HEK293 (cell line): ENCODE results near the gene LGALS7.
A peak's percentile ranks its signal among the peaks of the same experiment; 100 is the strongest.

Source experiments
- CTCF ChIA-PET: fragments of 350-600 bp; formaldehyde crosslinking; extraction: SDS; loops from one replicate; lab custom pipeline; 2021; ENCODE audit warnings: antibody characterized with exemption; lab: Yijun Ruan, JAX
- POLR2A ChIA-PET: fragments of 300-600 bp; formaldehyde crosslinking; extraction: SDS; loops from one replicate; lab custom pipeline; 2020; ENCODE audit warnings: antibody characterized with exemption, inconsistent platforms; lab: Yijun Ruan, JAX
- H3K27ac ChIP-seq: fragments of 200-500 bp; sonication (Bioruptor generic); 2 replicates; pipeline ENCODE4 v1.5.1; 2014; ENCODE audit warnings: low read depth, low read length, control low read depth, inconsistent platforms; ENCODE audit errors: extremely low read depth
- H3K36me3 ChIP-seq, 2 experiments: fragments of 200-500 bp in 1 of 2; sonication (Bioruptor generic) in 1 of 2; 1 replicate in 1 of 2; 2 replicates in 1 of 2; pipeline ENCODE4 v1.5.1; 2014 to 2017; ENCODE audit warnings: inconsistent platforms in 2 of 2, low read length in 2 of 2; ENCODE audit not compliant: control insufficient read depth in 2 of 2, insufficient read depth in 1 of 2
- H3K4me1 ChIP-seq: fragments of 200-500 bp; sonication (Bioruptor generic); 2 replicates; pipeline ENCODE4 v1.5.1; 2014; ENCODE audit warnings: mild to moderate bottlenecking, low read length, inconsistent platforms; ENCODE audit not compliant: control insufficient read depth, insufficient read depth
- H3K4me3 ChIP-seq: 2 replicates; pipeline ENCODE4 v1.5.1; 2011; ENCODE audit warnings: low read depth, mild to moderate bottlenecking, control low read depth, low read length, moderate library complexity
- H3K9me3 ChIP-seq: fragments of 200-500 bp; sonication (Bioruptor generic); 2 replicates; pipeline ENCODE4 v1.5.1; 2014; ENCODE audit warnings: low read depth, low read length, inconsistent platforms; ENCODE audit not compliant: control insufficient read depth, insufficient read depth
- EGR2 ChIP-seq: fragments of 450-650 bp; formaldehyde crosslinking; IDR thresholded peaks from 2 replicates; pipeline ENCODE4 v1.5.1; 2016; ENCODE audit warnings: low read depth, missing biosample characterization, missing genetic modification characterization
- GLIS1 ChIP-seq: fragments of 450-650 bp; formaldehyde crosslinking; IDR thresholded peaks from 2 replicates; pipeline ENCODE4 v1.5.1; 2016; ENCODE audit warnings: missing biosample characterization, missing genetic modification characterization
- GLIS2 ChIP-seq: fragments of 450-650 bp; formaldehyde crosslinking; IDR thresholded peaks from 2 replicates; pipeline ENCODE4 v1.5.1; 2016; ENCODE audit warnings: missing biosample characterization, missing genetic modification characterization
- KLF1 ChIP-seq: fragments of 450-650 bp; formaldehyde crosslinking; IDR thresholded peaks from 2 replicates; pipeline ENCODE4 v1.5.1; 2016; ENCODE audit warnings: missing biosample characterization, missing genetic modification characterization
- KLF8 ChIP-seq: fragments of 450-650 bp; formaldehyde crosslinking; IDR thresholded peaks from 2 replicates; pipeline ENCODE4 v1.5.1; 2016; ENCODE audit warnings: missing biosample characterization, missing genetic modification characterization
- KLF9 ChIP-seq: fragments of 450-650 bp; formaldehyde crosslinking; IDR thresholded peaks from 2 replicates; pipeline ENCODE4 v1.5.1; 2016; ENCODE audit warnings: missing biosample characterization, missing genetic modification characterization, low read depth
- MEIS1 ChIP-seq: sonication (generic); formaldehyde crosslinking; IDR thresholded peaks from 2 replicates; pipeline ENCODE4 v1.8.1; 2022; ENCODE audit warnings: missing genetic modification reagents, mild to moderate bottlenecking, borderline replicate concordance
- SCRT1 ChIP-seq: fragments of 450-650 bp; formaldehyde crosslinking; IDR thresholded peaks from 2 replicates; pipeline ENCODE4 v1.5.1; 2016; ENCODE audit warnings: missing biosample characterization, missing genetic modification characterization, borderline replicate concordance
- SCRT2 ChIP-seq: fragments of 450-650 bp; formaldehyde crosslinking; IDR thresholded peaks from 2 replicates; pipeline ENCODE4 v1.5.1; 2016; ENCODE audit warnings: missing biosample characterization, missing genetic modification characterization
- ZBTB48 ChIP-seq: fragments of 450-650 bp; formaldehyde crosslinking; IDR thresholded peaks from 2 replicates; pipeline ENCODE4 v1.5.1; 2016; ENCODE audit warnings: missing biosample characterization, missing genetic modification characterization
- ZFHX2 ChIP-seq: fragments of 450-650 bp; formaldehyde crosslinking; conservative IDR thresholded peaks from 2 replicates; pipeline ENCODE4 v1.5.1; 2016; ENCODE audit warnings: missing biosample characterization, missing genetic modification characterization
- ZIC2 ChIP-seq: fragments of 450-650 bp; formaldehyde crosslinking; IDR thresholded peaks from 2 replicates; pipeline ENCODE4 v1.5.1; 2016; ENCODE audit warnings: missing biosample characterization, missing genetic modification characterization
- ZNF404 ChIP-seq: fragments of 450-650 bp; formaldehyde crosslinking; IDR thresholded peaks from 2 replicates; pipeline ENCODE4 v1.5.1; 2017; ENCODE audit warnings: missing biosample characterization, missing genetic modification characterization
- ZNF423 ChIP-seq: fragments of 450-650 bp; formaldehyde crosslinking; IDR thresholded peaks from 2 replicates; pipeline ENCODE4 v1.5.1; 2016; ENCODE audit warnings: missing biosample characterization, missing genetic modification characterization
- ZNF501 ChIP-seq: fragments of 450-650 bp; formaldehyde crosslinking; IDR thresholded peaks from 2 replicates; pipeline ENCODE4 v1.5.1; 2016; ENCODE audit warnings: missing biosample characterization, missing genetic modification characterization
- ZNF548 ChIP-seq: fragments of 450-650 bp; formaldehyde crosslinking; IDR thresholded peaks from 2 replicates; pipeline ENCODE4 v1.5.1; 2016; ENCODE audit warnings: missing biosample characterization, missing genetic modification characterization
- ZNF549 ChIP-seq: fragments of 450-650 bp; IDR thresholded peaks from 2 replicates; pipeline ENCODE4 v1.5.1; 2018; ENCODE audit warnings: missing biosample characterization, missing genetic modification characterization, mild to moderate bottlenecking, inconsistent platforms, moderate library complexity
- ZNF560 ChIP-seq: fragments of 450-650 bp; formaldehyde crosslinking; IDR thresholded peaks from 2 replicates; pipeline ENCODE4 v1.5.1; 2017; ENCODE audit warnings: missing biosample characterization, missing genetic modification characterization, borderline replicate concordance
- TF ChIP-seq, protein P1 (sequence below): fragments of 450-650 bp; formaldehyde crosslinking; IDR thresholded peaks from 2 replicates; pipeline ENCODE4 v1.5.1; 2017; ENCODE audit warnings: missing biosample characterization, missing genetic modification characterization
- TF ChIP-seq, protein P2 (sequence below): fragments of 450-650 bp; formaldehyde crosslinking; conservative IDR thresholded peaks from 2 replicates; pipeline ENCODE4 v1.5.1; 2016; ENCODE audit warnings: low read depth, missing biosample characterization, missing genetic modification characterization
- TF ChIP-seq, protein P3 (sequence below): fragments of 450-650 bp; formaldehyde crosslinking; IDR thresholded peaks from 2 replicates; pipeline ENCODE4 v1.5.1; 2016; ENCODE audit warnings: missing biosample characterization, missing genetic modification characterization, low read depth

Gene LGALS7

DNA sequence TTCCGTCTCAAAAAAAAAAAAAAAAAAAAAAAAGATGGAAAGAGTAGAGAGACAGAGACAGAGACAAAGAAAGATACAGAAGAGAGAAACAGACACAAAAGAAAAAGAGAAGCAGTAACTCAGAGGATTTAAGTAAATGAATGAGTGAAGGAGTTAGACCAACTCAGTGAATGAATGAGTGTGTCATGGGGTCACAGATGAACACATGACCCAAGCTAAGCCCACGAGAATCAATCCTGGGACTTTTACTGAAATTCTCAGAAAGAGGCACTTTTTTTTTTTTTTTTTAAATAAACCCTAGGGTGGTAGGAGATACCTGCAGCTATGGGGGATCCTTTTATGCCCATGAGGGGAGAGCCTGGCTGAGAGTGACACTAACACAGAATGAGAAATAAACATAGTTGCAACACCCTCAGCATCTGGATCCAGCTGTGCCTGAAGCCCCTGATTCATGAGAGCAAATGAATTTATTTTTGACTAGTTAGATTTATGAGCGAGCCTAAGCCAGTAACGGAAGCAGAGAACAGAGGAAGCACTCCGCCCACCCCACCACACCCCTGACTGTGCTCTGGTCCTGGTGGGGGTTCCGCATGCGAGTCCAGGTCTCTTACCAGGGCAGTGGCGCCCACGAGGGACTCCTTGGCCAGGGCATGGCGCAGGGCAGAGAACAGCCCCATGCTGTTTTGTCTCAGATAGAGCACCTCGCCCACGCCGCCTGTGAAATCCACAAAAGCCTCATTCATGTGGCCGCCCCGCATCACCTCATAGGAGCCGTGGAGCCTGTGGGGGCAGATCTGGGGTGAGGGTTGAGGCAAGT is 33.7 kb downstream of the LGALS7 start:
- no peaks in the 10 kb centered on the region; a peak in 1 of 3 replicates for H3K36me3 ChIP-seq
- CTCF ChIA-PET, result interaction anchor here (0.7 to 1.4 kb wide), 5 partner anchors 10 to 1780 kb away, joined by 3 to 9 read pairs (median 3); partner anchors contain the start of genes MRPS12 and SARS2
- no peak overlapping the region for H3K4me3 ChIP-seq
- H3K27ac ChIP-seq, result no peak overlapping the region
- H3K9me3 ChIP-seq, result no peaks in the 10 kb centered on the region
- no peak for TF ChIP-seq MEIS1 (CRISPR knock-in tag)
- TF ChIP-seq KLF9 (tag by site-specific recombination), result peak; percentile 10; the same call in 1 of the 2 replicates
- no peak for TF ChIP-seq ZNF501 (tag by site-specific recombination)
- TF ChIP-seq ZFHX2 (tag by site-specific recombination), result peak; percentile 64
- TF ChIP-seq ZIC2 (tag by site-specific recombination), result peak; percentile 12; the same call in 1 of the 2 replicates
- no peak for TF ChIP-seq ZNF423 (tag by site-specific recombination)
- peak; percentile 18; the same call in 1 of the 2 replicates for TF ChIP-seq KLF8 (tag by site-specific recombination)
- TF ChIP-seq, protein P1, sequence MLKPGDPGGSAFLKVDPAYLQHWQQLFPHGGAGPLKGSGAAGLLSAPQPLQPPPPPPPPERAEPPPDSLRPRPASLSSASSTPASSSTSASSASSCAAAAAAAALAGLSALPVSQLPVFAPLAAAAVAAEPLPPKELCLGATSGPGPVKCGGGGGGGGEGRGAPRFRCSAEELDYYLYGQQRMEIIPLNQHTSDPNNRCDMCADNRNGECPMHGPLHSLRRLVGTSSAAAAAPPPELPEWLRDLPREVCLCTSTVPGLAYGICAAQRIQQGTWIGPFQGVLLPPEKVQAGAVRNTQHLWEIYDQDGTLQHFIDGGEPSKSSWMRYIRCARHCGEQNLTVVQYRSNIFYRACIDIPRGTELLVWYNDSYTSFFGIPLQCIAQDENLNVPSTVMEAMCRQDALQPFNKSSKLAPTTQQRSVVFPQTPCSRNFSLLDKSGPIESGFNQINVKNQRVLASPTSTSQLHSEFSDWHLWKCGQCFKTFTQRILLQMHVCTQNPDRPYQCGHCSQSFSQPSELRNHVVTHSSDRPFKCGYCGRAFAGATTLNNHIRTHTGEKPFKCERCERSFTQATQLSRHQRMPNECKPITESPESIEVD (tag by site-specific recombination), result no peak
- peak; percentile 79 for TF ChIP-seq EGR2 (tag by site-specific recombination)
- peak; percentile 32; the same call in 1 of the 2 replicates for TF ChIP-seq KLF1 (tag by site-specific recombination)
- TF ChIP-seq, protein P2, sequence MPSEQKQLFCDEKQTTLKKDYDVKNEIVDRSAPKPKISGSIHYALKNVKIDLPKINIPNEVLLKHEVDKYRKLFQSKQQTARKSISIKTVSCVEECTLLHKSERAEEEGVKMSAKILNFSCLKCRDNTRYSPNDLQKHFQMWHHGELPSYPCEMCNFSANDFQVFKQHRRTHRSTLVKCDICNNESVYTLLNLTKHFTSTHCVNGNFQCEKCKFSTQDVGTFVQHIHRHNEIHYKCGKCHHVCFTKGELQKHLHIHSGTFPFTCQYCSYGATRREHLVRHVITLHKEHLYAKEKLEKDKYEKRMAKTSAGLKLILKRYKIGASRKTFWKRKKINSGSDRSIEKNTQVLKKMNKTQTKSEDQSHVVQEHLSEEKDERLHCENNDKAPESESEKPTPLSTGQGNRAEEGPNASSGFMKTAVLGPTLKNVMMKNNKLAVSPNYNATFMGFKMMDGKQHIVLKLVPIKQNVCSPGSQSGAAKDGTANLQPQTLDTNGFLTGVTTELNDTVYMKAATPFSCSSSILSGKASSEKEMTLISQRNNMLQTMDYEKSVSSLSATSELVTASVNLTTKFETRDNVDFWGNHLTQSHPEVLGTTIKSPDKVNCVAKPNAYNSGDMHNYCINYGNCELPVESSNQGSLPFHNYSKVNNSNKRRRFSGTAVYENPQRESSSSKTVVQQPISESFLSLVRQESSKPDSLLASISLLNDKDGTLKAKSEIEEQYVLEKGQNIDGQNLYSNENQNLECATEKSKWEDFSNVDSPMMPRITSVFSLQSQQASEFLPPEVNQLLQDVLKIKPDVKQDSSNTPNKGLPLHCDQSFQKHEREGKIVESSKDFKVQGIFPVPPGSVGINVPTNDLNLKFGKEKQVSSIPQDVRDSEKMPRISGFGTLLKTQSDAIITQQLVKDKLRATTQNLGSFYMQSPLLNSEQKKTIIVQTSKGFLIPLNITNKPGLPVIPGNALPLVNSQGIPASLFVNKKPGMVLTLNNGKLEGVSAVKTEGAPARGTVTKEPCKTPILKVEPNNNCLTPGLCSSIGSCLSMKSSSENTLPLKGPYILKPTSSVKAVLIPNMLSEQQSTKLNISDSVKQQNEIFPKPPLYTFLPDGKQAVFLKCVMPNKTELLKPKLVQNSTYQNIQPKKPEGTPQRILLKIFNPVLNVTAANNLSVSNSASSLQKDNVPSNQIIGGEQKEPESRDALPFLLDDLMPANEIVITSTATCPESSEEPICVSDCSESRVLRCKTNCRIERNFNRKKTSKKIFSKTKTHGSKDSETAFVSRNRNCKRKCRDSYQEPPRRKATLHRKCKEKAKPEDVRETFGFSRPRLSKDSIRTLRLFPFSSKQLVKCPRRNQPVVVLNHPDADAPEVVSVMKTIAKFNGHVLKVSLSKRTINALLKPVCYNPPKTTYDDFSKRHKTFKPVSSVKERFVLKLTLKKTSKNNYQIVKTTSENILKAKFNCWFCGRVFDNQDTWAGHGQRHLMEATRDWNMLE (tag by site-specific recombination), result no peak
- POLR2A ChIA-PET, result no interaction called here
- H3K4me1 ChIP-seq, result peaks cover 5% of the 10 kb centered on the region

DNA sequence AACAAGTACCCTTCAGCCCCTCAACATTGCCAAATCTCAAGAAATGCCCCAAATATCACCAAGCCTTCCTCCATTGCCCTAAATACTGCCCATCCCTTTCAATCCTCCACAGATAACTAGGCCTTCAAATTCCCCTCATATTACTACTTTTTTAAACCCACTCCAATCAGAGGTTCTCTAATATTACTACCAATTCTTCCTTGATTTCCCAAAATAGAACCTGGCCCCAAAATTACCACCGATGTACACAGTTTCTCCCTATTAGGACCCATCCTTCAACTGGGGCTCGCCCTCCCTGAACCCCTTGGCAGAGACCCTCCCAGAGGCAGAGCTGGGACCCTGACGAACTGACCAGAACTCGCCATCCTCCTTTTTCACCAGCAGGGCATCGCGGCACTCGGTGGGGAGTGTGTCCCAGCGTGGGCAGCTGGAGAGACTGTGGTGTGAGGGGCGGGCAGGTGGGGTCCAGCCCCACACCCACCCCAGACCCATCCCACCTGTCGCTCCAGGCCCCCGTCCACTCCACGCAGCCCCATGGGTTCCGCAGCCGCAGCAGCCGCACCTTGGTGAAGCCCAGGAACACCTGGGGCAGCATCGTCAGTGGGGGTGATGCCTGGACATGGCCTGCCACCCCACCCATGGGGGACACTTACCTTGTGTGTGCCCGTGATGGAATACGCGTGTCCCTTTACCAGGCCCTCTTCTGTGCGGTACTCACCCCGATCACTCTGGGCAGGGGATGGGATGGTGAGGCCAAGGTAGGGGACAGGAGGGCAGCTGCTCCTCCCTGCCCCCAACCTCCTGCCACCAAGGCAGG is 35.2 kb downstream of the LGALS7 start:
- Histone ChIP-seq H3K36me3 (no peaks in the 10 kb centered on the region; a peak in 1 of 3 replicates), H3K27ac (no peak overlapping the region), H3K4me1 (peaks cover 5% of the 10 kb centered on the region), H3K9me3 (no peaks in the 10 kb centered on the region), H3K4me3 (no peak overlapping the region)
- POLR2A ChIA-PET, result interaction anchor here (0.6 to 0.9 kb wide), 2 partner anchors 94 to 111 kb away, joined by 3 read pairs; no protein-coding TSS in a partner anchor
- CTCF ChIA-PET, result interaction anchor here (0.6 to 1.2 kb wide), 6 partner anchors 23 to 150 kb away, joined by 3 to 7 read pairs (median 3); no protein-coding TSS in a partner anchor
- TF ChIP-seq ZNF549, result no peak
- no peak for TF ChIP-seq GLIS1
- TF ChIP-seq ZBTB48, result no peak
- peak; percentile 43; the same call in 1 of the 2 replicates for TF ChIP-seq GLIS2 (tag by site-specific recombination)
- TF ChIP-seq, protein P3, sequence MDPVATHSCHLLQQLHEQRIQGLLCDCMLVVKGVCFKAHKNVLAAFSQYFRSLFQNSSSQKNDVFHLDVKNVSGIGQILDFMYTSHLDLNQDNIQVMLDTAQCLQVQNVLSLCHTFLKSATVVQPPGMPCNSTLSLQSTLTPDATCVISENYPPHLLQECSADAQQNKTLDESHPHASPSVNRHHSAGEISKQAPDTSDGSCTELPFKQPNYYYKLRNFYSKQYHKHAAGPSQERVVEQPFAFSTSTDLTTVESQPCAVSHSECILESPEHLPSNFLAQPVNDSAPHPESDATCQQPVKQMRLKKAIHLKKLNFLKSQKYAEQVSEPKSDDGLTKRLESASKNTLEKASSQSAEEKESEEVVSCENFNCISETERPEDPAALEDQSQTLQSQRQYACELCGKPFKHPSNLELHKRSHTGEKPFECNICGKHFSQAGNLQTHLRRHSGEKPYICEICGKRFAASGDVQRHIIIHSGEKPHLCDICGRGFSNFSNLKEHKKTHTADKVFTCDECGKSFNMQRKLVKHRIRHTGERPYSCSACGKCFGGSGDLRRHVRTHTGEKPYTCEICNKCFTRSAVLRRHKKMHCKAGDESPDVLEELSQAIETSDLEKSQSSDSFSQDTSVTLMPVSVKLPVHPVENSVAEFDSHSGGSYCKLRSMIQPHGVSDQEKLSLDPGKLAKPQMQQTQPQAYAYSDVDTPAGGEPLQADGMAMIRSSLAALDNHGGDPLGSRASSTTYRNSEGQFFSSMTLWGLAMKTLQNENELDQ, result no peak
- TF ChIP-seq SCRT2 (tag by site-specific recombination), result peak; percentile 99
- no peak for TF ChIP-seq ZNF548 (tag by site-specific recombination)
- no peak for TF ChIP-seq ZNF560 (tag by site-specific recombination)
- TF ChIP-seq SCRT1 (tag by site-specific recombination), result peak; percentile 93
- TF ChIP-seq ZNF404 (tag by site-specific recombination), result no peak
